Pancreas (tissue), 10 donors: ENCODE results near the gene SVOP. TPM values are rescaled to one million over a fixed set of nuclear protein-coding genes. Genes with fewer than 3 reads are reported as not detected.

ENCODE experiments used
- ATAC-seq, 4 donors: fragments of 200-7000 bp; cut with Tn5 transposase; one replicate each; pipeline versions ENCODE4 v1.8.0 to v1.9.1; 2020; ENCODE audit warnings: mild to moderate bottlenecking in 4 of 4, moderate library complexity in 4 of 4
- DNase-seq, 6 donors: peaks; one replicate each; pipeline ENCODE4 v3.0.0-alpha.2; 2020
- FAIRE-seq: peaks from 2 replicates; lab custom pipeline; 2012; peaks lifted over from hg19 to GRCh38; lab: Jason Lieb, UNC
- H3K27ac ChIP-seq, 4 donors: fragments of 200-600 bp; sonication (generic); 1 replicate in 3 of 4; 2 replicates in 1 of 4; pipeline versions ENCODE4 v1.5.0 to v1.8.0; 2020
- H3K27me3 ChIP-seq, 4 donors: fragments of 200-600 bp; one replicate each; pipeline ENCODE4 v1.8.0; 2021
- H3K36me3 ChIP-seq, 3 donors: fragments of 200-600 bp; sonication (generic) in 1 of 3; one replicate each; pipeline versions ENCODE4 v1.5.0 to v1.8.0; 2020 to 2021
- H3K4me1 ChIP-seq, 3 donors: fragments of 200-600 bp; one replicate each; pipeline ENCODE4 v1.8.0; 2021
- H3K4me3 ChIP-seq, 4 donors: fragments of 200-600 bp; sonication (generic) in 2 of 4; one replicate each; pipeline versions ENCODE4 v1.5.0 to v1.8.0; 2020 to 2021
- H3K9me3 ChIP-seq, 4 donors: fragments of 200-600 bp; one replicate each; pipeline ENCODE4 v1.8.0; 2021
- WGBS, 2 donors: extraction: QIAGEN DNeasy Blood & Tissue Kit; methylation state at CpG; one replicate each; pipeline ENCODE4 v1.1.7; 2013; 5-methylcytosine and 5-hydroxymethylcytosine counted together
- intact Hi-C, 3 donors: fragments of 100-400 bp; cut with DNase I; formaldehyde crosslinking; loops; one replicate each; pipeline versions ENCODE4 v1.11.1 to v1.14.2; 2022
- polyA plus RNA-seq, 2 donors: library from polyadenylated mRNA; stranded (reverse); fragments of 200-250 nt; gene quantifications; one replicate each; pipeline ENCODE4 v1.2.3, GENCODE V29; 2013
- total RNA-seq, 6 donors: library from RNA; stranded (reverse); fragmentation: NEBNext Ultra II Directional in 4 of 6; extraction: Animal tissue kit (Norgen Biotek cat#: 25700) in 4 of 6; gene quantifications; one replicate each; pipeline versions ENCODE4 v1.2.1 to v1.2.4, GENCODE V29; 2021 to 2023
- TF ChIP-seq, protein P1 (sequence below), 4 donors: fragments of 200-600 bp; sonication (generic) in 3 of 4; IDR thresholded peaks; one replicate each; pipeline versions ENCODE4 v1.5.0 to v1.8.0; 2021; ENCODE audit warnings: antibody characterized with exemption in 4 of 4
- donor health status: healthy with polysubstance abuse.
- donor health status: DM: no; HTN: no; CAD: no; lungs with moderate emphysema.
- donor health status: DM: no; HTN: no; CAD: no.
- donor health status: control.
- donor health status: control.
- donor health status: Bipolar disorder and iron deficiency.
- donor health status: DM: yes; HTN: yes; CAD: no.
- donor health status: DM: no; HTN: no; CAD: no.
- donor health status: DM: no; HTN: no; CAD: no.
- donor health status: DM: yes; HTN: yes; CAD: no.

Gene SVOP
- total and polyA plus RNA-seq, 8 donors, result 0.13 to 4.3 (median 0.88) TPM

DNA sequence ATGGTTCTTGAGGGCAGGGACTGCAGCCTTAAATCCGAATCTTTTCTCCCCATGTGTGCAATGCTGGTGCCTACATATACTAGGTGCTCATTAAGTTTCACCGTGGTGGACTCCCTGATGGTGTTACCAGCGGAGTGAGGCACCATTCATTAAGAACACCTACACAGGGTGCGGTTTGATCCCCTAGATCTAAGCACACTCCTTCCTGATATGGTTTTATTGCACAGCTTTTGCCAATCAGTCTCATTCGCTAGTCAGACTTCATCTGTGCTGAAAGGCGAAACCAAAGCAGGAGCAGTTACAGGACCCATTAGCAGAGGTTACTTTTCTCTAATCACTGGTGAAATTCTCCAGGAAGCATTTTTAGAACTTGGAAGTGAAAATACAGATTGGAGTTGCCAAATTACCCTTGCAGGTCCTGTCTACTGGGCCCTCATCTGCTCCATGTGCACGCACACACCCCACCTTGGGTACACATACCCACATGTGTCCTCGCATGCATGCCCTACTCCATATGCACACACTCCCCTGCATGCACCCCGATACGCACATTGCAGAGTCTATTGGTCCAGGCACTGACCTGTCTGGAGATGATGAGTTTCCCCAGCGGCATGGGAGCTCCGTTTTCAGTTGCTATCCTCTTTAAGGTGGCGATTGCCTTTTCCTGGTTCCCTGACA lies 82.5 kb downstream of the SVOP start:
- intact Hi-C loops, result no loop called here
- TF ChIP-seq, protein P1, sequence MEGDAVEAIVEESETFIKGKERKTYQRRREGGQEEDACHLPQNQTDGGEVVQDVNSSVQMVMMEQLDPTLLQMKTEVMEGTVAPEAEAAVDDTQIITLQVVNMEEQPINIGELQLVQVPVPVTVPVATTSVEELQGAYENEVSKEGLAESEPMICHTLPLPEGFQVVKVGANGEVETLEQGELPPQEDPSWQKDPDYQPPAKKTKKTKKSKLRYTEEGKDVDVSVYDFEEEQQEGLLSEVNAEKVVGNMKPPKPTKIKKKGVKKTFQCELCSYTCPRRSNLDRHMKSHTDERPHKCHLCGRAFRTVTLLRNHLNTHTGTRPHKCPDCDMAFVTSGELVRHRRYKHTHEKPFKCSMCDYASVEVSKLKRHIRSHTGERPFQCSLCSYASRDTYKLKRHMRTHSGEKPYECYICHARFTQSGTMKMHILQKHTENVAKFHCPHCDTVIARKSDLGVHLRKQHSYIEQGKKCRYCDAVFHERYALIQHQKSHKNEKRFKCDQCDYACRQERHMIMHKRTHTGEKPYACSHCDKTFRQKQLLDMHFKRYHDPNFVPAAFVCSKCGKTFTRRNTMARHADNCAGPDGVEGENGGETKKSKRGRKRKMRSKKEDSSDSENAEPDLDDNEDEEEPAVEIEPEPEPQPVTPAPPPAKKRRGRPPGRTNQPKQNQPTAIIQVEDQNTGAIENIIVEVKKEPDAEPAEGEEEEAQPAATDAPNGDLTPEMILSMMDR (IDR thresholded peaks at IDR 0.05), result no peak
- Histone ChIP-seq H3K27me3 (no peaks in the 10 kb centered on the region), H3K9me3 (no peaks in the 10 kb centered on the region), H3K4me1 (no peaks in the 10 kb centered on the region), H3K36me3 (no peaks in the 10 kb centered on the region), H3K27ac (no peak overlapping the region), H3K4me3 (no peak overlapping the region)
- no peak for ATAC-seq
- DNase-seq, result no peak
- WGBS, 2 donors, result 72 to 82% methylated on average over 13 of the region's 13 CpGs
- no peak for FAIRE-seq

DNA sequence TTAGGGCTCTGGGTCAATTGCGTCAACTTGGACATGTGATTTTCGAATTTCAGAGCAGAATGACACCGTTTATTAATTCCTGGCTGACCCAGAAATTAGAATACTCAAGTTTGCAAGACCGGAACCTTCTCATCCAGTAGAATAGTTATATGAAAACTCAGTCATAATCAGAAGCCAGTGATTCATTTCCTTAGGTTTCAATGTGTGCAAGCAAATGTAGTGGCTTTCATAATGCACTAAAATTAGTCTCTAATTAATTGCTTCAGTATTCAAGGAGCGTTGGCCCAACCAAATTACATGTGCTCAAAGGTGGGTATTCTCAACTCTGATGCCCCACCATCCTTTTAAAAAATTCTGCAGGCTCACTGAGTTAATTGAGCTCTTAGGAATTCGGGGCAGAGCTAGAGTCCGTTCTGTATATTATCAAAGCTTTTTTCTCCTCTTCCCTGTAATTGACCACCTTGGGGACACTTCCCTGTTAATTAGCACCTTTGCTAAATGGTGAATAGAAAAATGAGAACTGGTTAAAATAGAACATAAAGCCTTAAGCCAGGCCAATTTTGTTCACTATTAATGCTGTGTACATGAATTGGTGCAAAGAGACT lies 85.6 kb downstream of the SVOP start:
- H3K4me1 ChIP-seq, result no peaks in the 10 kb centered on the region
- H3K27ac ChIP-seq, result no peak overlapping the region
- no peak for ATAC-seq
- no peak for FAIRE-seq
- no peaks in the 10 kb centered on the region for H3K36me3 ChIP-seq
- WGBS, 2 donors, result 58 to 70% methylated on average over 7 of the region's 7 CpGs
- no peak overlapping the region for H3K4me3 ChIP-seq
- no peak for DNase-seq
- intact Hi-C loops, result no loop called here
- TF ChIP-seq, protein P1 (IDR thresholded peaks at IDR 0.05), result no peak
- no peaks in the 10 kb centered on the region for H3K9me3 ChIP-seq
- no peaks in the 10 kb centered on the region for H3K27me3 ChIP-seq

DNA sequence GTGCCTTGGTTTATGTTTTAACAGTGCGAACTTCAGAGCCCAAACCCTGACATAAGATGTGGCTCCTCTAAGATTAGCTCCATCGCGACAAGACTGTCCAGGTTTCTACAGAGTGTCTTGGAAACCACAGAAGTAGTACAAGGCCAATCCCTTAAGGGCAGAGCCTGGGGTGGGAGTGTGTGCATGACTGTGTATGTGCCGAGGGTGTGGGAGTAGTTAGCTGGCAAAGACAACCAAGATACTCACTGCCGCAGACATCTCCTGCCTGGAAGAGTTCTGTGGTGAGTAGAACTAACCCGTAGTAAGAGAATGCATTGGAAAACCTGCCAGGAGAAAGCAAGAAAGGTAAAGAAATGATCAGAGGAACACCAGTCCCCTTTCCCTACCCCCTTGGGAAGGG lies 86.9 kb downstream of the SVOP start:
- Histone ChIP-seq H3K27me3 (no peaks in the 10 kb centered on the region), H3K4me3 (no peak overlapping the region), H3K36me3 (no peaks in the 10 kb centered on the region), H3K27ac (no peak overlapping the region), H3K4me1 (peaks cover 0 to 4% (median 0%) of the 10 kb centered on the region in 3 donors), H3K9me3 (no peaks in the 10 kb centered on the region)
- no peak for DNase-seq
- no peak for ATAC-seq
- intact Hi-C loops, result no loop called here
- TF ChIP-seq, protein P1 (IDR thresholded peaks at IDR 0.05), result no peak
- WGBS, 2 donors, result 80 to 88% methylated on average over 6 of the region's 6 CpGs
- no peak for FAIRE-seq

DNA sequence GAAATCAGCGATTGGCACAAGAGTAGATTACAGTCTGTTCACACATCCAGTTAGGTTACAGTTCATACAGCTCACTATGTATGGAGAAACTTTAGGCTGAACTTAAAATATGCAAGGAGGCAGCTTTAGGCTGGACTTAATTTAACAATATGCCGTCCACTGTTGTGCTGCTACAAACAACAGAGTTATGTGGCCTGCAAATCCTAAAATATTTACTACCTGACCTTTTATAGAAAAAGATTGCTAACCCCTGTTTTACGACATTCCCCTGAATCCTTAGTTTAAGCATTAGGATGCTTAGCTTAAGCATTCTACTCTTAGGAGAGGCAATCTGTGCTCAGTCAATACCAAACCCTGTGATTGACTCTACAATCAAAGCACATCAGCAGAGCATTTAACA lies 90.1 kb downstream of the SVOP start:
- no peak overlapping the region for H3K27ac ChIP-seq
- H3K4me3 ChIP-seq, result no peak overlapping the region
- ATAC-seq (no peak), FAIRE-seq (no peak), DNase-seq (no peak)
- no peaks in the 10 kb centered on the region for H3K9me3 ChIP-seq
- no peaks in the 10 kb centered on the region for H3K36me3 ChIP-seq
- H3K4me1 ChIP-seq, result peaks cover 0 to 4% (median 0%) of the 10 kb centered on the region in 3 donors
- 93% methylated on average over 3 of the region's 3 CpGs for WGBS, 2 donors
- intact Hi-C loops, result no loop called here
- TF ChIP-seq, protein P1 (IDR thresholded peaks at IDR 0.05), result no peak
- H3K27me3 ChIP-seq, result no peaks in the 10 kb centered on the region

DNA sequence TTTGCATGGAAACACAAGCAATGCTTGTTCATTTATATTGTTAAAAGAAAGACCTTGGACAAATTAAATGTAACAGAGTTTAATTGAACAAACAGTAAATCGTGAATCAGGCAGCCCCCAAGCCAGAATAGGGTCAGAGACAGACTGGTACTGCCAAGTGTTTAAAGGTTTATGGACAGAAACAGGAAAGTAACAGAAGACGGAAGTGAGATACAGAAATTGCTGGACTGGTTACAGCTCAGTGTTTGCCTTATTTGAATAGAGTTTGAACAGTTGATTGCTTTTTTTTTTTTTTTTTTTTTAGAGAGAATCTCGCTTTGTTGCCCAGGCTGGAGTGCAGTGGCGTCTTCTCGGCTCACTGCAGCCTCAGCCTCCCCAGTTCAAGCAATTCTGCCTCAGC lies 90.7 kb downstream of the SVOP start:
- DNase-seq (no peak), FAIRE-seq (no peak), ATAC-seq (peak in 3 of 4 donors; percentile 71 to 79 (median 73))
- no peak overlapping the region for H3K4me3 ChIP-seq
- 12 to 18% methylated on average over 5 of the region's 5 CpGs for WGBS, 2 donors
- H3K27me3 ChIP-seq, result no peaks in the 10 kb centered on the region
- H3K36me3 ChIP-seq, result no peaks in the 10 kb centered on the region
- intact Hi-C loops, result no loop called here
- TF ChIP-seq, protein P1 (IDR thresholded peaks at IDR 0.05), result no peak
- H3K4me1 ChIP-seq, result peaks cover 0 to 4% (median 0%) of the 10 kb centered on the region in 3 donors
- H3K9me3 ChIP-seq, result no peaks in the 10 kb centered on the region
- H3K27ac ChIP-seq, result peak overlapping the region in 3 of 4 donors; percentile 3 to 46 (median 30)
